SHP77 (cell line): ENCODE results near the gene PLXND1.

ENCODE experiments used
- DNase-seq, 2 experiments: peaks; one replicate each; lab custom pipeline; 2025; lab: John Stamatoyannopoulos, UW

PLXND1 gene

GRCh38 chr3:129586746-129587430 is 19.6 kb downstream of the PLXND1 start:
- DNase-seq: no peak

- DNase-seq: no peak
Observed at GRCh38 chr3:129585949-129586657, 20.4 kb downstream of the PLXND1 start.

GRCh38 chr3:129584631-129585030 is 21.8 kb downstream of the PLXND1 start:
- no peak for DNase-seq

- DNase-seq: no peak
Observed at GRCh38 chr3:129583289-129583688, 23.2 kb downstream of the PLXND1 start.

DNA sequence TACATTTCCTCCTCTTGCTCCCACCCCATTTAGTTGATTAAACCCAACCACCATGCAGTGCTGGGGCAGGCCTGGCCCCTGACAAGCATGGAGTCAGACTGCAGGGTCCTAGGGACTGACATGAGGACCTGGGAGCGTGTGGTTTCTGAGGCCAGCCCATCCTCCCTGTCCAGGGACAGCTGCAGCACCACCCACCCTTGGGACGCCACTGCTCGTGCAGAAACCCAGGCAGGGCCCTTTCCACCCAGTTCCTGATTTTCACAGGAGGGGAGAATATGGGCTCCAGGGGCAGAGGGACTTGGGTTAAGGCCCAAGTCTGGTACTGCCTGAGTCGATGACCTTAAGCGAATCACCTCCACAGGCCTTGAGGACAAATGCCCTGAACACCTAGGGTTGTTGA is 23.7 kb downstream of the PLXND1 start:
- no peak for DNase-seq

- DNase-seq: no peak
Observed at GRCh38 chr3:129581623-129582022, 24.9 kb downstream of the PLXND1 start.

DNA sequence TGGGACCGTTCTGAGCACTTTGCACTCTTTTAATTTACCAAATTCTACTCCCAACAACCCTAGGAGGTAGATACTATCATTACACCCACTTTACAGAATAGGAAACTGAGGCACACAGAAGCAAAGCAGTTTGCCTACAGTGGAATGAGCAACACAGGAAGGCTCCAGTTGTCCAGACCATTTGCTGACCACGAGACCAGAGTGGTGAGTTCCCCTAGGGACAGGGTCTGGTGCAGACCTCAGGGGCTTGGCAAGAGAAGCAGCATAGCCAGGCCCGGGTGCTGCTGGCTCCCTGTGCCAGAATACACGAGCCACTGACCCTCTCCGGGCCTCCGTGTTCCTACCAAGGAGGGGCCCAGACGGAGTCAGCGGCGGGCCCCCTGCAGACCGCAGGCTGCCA is 26.5 kb downstream of the PLXND1 start:
- DNase-seq: no peak

DNA sequence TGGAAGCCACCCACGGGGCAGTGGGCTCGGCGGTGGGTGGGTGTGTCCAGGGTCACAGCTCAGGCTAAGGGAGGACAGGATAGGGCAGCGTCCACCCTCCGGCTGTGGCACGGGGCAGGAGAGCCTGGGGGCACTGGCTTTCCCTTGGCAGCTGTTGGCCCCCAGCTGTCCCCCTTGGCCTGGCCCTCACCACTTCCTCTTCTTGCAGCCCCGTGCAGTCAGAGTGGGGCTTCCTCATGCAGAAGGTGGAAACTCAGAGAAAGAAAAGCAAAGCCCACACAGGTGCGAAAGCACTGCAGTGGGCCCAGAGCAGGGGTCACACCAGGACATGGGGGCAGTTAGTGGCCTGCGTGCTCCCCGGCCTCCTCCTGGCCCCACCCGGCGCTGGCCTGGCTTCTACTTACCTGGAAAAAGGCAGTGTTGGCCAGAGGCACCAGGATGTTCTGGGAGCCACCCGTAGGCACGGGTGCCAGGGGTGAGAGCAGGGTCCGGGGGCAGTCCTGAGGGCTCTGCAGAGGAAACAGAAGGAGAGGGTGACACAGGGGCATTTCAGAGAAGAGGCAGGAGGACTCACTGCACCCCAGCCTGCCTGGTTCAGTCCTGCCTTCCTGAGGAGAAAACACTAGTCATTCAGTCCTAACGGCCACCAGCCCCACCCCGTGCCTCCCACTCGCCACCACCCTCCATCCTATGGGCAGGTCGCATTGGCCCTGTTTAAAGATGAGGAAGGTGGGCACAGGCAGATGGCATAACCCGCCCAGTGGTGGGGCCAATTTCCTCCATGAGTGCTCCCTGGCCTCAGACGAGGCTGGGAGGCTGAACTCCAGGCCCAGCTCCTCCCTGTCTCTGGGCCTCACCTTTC is 28.3 kb downstream of the PLXND1 start:
- DNase-seq: no peak

GRCh38 chr3:129577366-129577765 is 29.1 kb downstream of the PLXND1 start:
- peak; percentile 48 to 76 for DNase-seq

DNA sequence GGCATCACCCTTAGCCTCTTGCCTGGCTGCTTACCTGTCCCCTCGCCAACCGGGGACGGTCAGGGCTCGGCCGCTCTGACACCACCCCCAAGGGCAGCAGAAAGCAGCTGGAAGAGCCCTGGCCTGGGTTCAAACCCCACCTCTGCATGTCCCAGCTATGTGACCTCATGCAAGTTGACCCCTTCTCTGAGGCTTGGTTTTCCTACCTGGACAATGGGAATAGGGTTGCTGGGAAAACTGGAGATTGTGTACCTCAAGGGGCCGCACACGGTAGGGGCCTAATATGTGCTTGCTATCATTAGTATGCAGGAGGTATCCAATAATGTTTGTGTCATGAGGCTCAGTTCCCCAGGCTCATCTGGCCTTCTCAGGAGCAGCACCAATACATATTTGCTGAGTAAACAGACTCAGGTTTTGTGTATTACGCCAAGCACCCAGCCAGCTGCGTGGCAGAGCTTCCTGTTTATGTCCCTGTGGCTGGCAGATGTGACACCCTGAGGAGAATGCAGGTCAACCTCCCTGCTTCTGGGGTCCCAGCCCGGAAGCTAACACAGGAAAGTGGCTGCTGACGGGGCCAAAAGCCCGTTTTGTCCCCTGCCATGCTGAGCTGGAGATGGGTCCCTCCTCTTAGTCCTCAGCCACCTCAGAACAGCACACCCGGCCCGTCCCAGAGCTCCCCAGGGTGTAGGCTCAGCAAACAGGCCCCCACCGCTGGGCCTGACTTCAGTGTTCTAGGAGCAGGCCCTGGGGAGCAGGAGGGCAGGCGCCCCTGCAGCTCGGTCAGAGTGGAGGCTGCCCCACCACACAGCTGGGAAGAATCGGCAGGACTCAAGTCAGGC is 29.7 kb downstream of the PLXND1 start:
- DNase-seq: peak; percentile 77 to 90

DNA sequence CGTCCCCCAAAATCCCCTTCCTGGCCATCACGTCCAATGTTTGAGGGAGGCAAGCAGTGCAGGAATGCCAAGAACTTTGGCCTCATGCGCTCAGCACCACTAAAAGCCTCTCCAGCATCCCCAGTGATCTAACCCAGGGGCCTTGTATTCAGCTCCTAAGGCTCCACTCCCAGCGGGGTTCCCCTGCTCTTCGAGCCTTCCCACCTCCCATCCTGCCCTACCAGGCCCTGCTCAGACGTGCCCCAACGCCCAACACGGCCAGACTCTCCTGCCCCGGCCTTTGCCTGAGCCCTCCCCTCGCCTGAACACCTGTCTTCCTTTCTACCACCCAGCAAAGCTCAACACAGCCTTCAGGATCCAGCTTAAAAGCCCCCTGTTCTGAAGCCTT is 30.5 kb downstream of the PLXND1 start:
- DNase-seq: no peak

GRCh38 chr3:129575233-129575996 is 31.1 kb downstream of the PLXND1 start:
- DNase-seq: no peak

DNA sequence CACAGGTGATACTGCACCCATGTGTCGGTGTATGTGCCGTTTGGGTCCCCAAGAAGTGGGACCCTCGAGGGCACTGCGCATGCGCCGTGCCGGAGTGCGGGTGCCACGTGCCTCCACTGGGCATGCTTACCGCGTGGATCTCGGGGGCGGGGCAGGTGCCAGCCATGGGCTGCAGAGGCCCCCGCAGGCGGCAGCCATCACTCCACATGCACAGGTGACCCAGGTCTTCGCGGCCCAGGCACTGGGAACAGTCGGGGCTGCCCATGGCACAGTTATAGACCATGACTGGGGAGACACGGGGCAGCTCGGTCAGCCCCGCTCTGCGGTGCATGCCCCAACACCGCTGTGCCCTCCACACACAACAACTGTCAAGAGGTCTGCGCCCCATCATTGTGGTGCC is 32.3 kb downstream of the PLXND1 start:
- no peak for DNase-seq

DNA sequence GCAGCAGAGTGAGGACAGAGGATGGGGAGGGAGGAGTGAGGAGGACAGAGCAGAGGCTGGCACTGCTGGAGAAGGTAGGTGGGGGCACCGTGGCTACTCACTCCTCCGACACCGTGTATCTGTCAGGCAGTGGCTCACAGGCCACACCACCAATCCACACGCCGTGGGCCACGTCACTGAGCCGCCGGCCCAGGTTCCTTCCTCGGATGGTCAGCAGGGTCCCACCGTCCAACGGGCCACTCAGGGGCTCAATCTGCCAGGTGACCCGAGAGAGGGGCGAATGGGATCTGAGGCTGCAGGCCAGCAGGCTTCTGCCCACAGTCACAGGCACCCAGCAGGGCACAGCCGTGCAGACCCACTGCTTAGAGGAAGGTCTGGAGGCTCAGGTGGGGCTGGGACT is 33.0 kb downstream of the PLXND1 start:
- no peak for DNase-seq

DNA sequence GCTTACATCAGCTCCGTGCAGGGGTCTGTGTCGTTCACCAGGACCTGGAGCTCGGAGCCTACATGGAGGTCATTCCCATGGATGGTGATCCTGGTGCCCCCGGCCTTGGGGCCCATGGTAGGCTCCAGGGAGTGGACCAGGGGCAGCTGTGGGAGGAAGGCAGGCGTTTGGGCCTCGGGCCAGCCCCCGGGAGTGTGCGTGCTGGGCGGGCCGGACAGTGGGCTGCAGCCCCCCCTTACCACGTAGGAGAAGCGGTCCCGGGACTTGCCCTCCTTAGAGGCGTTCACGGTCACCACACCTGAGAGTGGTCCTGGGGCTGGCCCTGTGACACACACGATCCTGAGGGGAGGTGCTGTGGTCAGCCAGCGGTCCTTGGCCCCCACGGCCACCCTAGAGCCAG is 33.9 kb downstream of the PLXND1 start:
- no peak for DNase-seq

GRCh38 chr3:129571605-129572547 is 34.6 kb downstream of the PLXND1 start:
- DNase-seq: no peak

GRCh38 chr3:129569856-129570255 is 36.6 kb downstream of the PLXND1 start:
- DNase-seq: no peak

- no peak for DNase-seq
Observed at GRCh38 chr3:129567939-129568338, 38.5 kb downstream of the PLXND1 start.

GRCh38 chr3:129567176-129567705 is 39.2 kb downstream of the PLXND1 start:
- no peak for DNase-seq

GRCh38 chr3:129565902-129566301 is 40.6 kb downstream of the PLXND1 start:
- no peak for DNase-seq
